GM10248 (cell line): ENCODE measurements around the gene WAC.
"Not testable (repeated sequence)": the region's sequence is repeated elsewhere in the genome, so short reads cannot be mapped to it uniquely, and the experiment has no call there.

Experiments used
- CTCF ChIA-PET: fragments of 300-600 bp; sonication (Branson Sonifier 250); formaldehyde crosslinking; extraction: SDS; loops from one replicate; lab custom pipeline; 2021; ENCODE audit warnings: antibody characterized with exemption; lab: Yijun Ruan, JAX
- POLR2A ChIA-PET: fragments of 350-650 bp; sonication (Branson Sonifier 250); formaldehyde crosslinking; extraction: SDS; loops from one replicate; lab custom pipeline; 2020; ENCODE audit warnings: antibody characterized with exemption; lab: Yijun Ruan, JAX
- DNase-seq: peaks from one replicate; pipeline ENCODE4 v3.0.0; 2012; ENCODE audit errors: extremely low spot score
- CTCF ChIP-seq: IDR thresholded peaks from 2 replicates; pipeline ENCODE4 v1.5.1; 2012; ENCODE audit warnings: mild to moderate bottlenecking, low read depth; ENCODE audit errors: extremely low read depth, missing control alignments, control extremely low read depth

WAC gene

GRCh38 chr10:28532337-28533185, at the start of gene WAC:
Gene WAC, plus strand, starts transcription at chr10:28533118. Its CDS starts 462 bp downstream, at chr10:28533580.
- no peak for TF ChIP-seq CTCF
- DNase-seq: peak; percentile 94
- ChIA-PET POLR2A (no interaction called here), CTCF (interaction anchor here (1.2 kb wide), 1 partner anchor 102 kb away, joined by 3 read pairs; no protein-coding TSS in a partner anchor)

- CTCF ChIA-PET: interaction anchor here (1.7 kb wide), 1 partner anchor 9 kb away, joined by 4 read pairs; no protein-coding TSS in a partner anchor
- no peak for TF ChIP-seq CTCF
- DNase-seq: no peak
- POLR2A ChIA-PET: no interaction called here
These were observed 43.7 kb upstream of the WAC start for GRCh38 chr10:28489206-28489605.

GRCh38 chr10:28490256-28490865, 42.6 kb upstream of the WAC start:
- DNase-seq, POLR2A ChIA-PET, CTCF ChIA-PET: not testable (repeated sequence)

GRCh38 chr10:28492116-28492920, 40.6 kb upstream of the WAC start:
- DNase-seq: no peak
- CTCF ChIA-PET: interaction anchor here (1.1 to 1.2 kb wide), 2 partner anchors 10 to 36 kb away, joined by 3 read pairs; no protein-coding TSS in a partner anchor
- TF ChIP-seq CTCF: no peak
- POLR2A ChIA-PET: no interaction called here

- DNase-seq: no peak
- POLR2A ChIA-PET: no interaction called here
- TF ChIP-seq CTCF: no peak
- CTCF ChIA-PET: no interaction called here
These were observed 38.5 kb upstream of the WAC start for GRCh38 chr10:28494420-28494819.

GRCh38 chr10:28495084-28495483, 37.8 kb upstream of the WAC start:
- no peak for DNase-seq
- CTCF ChIA-PET: no interaction called here
- POLR2A ChIA-PET: no interaction called here
- TF ChIP-seq CTCF: no peak
